K562 (cell line): ENCODE results near the gene ASMTL. TPM values are rescaled to one million over a fixed set of nuclear protein-coding genes. Genes with fewer than 3 reads are reported as not detected.
A peak's percentile ranks its signal among the peaks of the same experiment; 100 is the strongest.

Experiments used
- ATAC-seq: fragments of 200-7000 bp; cut with Tn5 transposase; 3 replicates; pipeline ENCODE4 v1.9.1; 2020; ENCODE audit warnings: moderate library complexity
- BruUV-seq: library from RNA; stranded (reverse); fragments of 400-500 nt; replicated peaks from 2 replicates; lab custom pipeline; 2021; lab: Mats Ljungman, UMichigan
- CTCF ChIA-PET: fragments of 300-600 bp; formaldehyde crosslinking; extraction: SDS; loops from one replicate; lab custom pipeline; 2021; ENCODE audit warnings: low intra/inter-chr PET ratio; lab: Yijun Ruan, JAX
- POLR2A ChIA-PET: fragments of 300-600, 350-650 bp; sonication (Branson Sonifier 250); formaldehyde crosslinking; extraction: SDS; loops from one replicate; lab custom pipeline; 2021; ENCODE audit warnings: antibody characterized with exemption, inconsistent platforms; lab: Yijun Ruan, JAX
- DNase-seq, 4 experiments: peaks; one replicate each; pipeline versions ENCODE4 v3.0.0 to v3.0.0-alpha.2; 2011 to 2018; ENCODE audit warnings: low spot score in 3 of 4, mixed read lengths in 3 of 4; ENCODE audit errors: extremely low read depth in 1 of 4
- FAIRE-seq: peaks from 2 replicates; lab custom pipeline; 2011; peaks lifted over from hg19 to GRCh38; lab: Jason Lieb, UNC
- H2AFZ ChIP-seq: 2 replicates; pipeline ENCODE4 v1.6.0; 2011; ENCODE audit warnings: low read depth, low read length, control low read depth, inconsistent platforms
- H3K27ac ChIP-seq: fragments of 200-600 bp; 3 replicates; pipeline ENCODE4 v1.8.0; 2011; ENCODE audit warnings: low read depth, mild to moderate bottlenecking, control low read depth, inconsistent platforms, low read length, moderate library complexity, mixed read lengths; ENCODE audit errors: extremely low read depth
- H3K27me3 ChIP-seq, 2 experiments: fragments of 300-600 bp in 1 of 2; 2 replicates in 1 of 2; 3 replicates in 1 of 2; pipeline versions ENCODE4 v1.6.0 to v1.8.0; 2011; ENCODE audit warnings: inconsistent platforms in 2 of 2, low read length in 2 of 2, mild to moderate bottlenecking in 1 of 2, mixed read lengths in 1 of 2, moderate library complexity in 1 of 2; ENCODE audit not compliant: control insufficient read depth in 2 of 2, insufficient read depth in 2 of 2
- H3K36me3 ChIP-seq: fragments of 300-600 bp; 3 replicates; pipeline ENCODE4 v1.8.0; 2011; ENCODE audit warnings: mild to moderate bottlenecking, low read length, inconsistent platforms; ENCODE audit not compliant: control insufficient read depth, insufficient read depth
- H3K4me1 ChIP-seq, 2 experiments: fragments of 200-600 bp in 1 of 2; replicated peaks in 1 of 2; 2 replicates in 1 of 2; 3 replicates in 1 of 2; pipeline versions ENCODE4 v1.5.1 to v1.8.0; 2011; ENCODE audit warnings: inconsistent platforms in 2 of 2, low read length in 2 of 2, mild to moderate bottlenecking in 1 of 2, mixed read lengths in 1 of 2, moderate library complexity in 1 of 2; ENCODE audit not compliant: control insufficient read depth in 2 of 2, insufficient read depth in 2 of 2
- H3K4me2 ChIP-seq: 2 replicates; pipeline ENCODE4 v1.6.1; 2011; ENCODE audit warnings: low read length, control low read depth, inconsistent platforms, mixed read lengths; ENCODE audit not compliant: insufficient read depth
- H3K4me3 ChIP-seq: fragments of 200-600 bp; sonication (generic), shearing (Covaris generic); 2 replicates; pipeline ENCODE4 v1.5.1; 2016; ENCODE audit warnings: control low read depth, inconsistent platforms
- H3K79me2 ChIP-seq: fragments of 200-600 bp; 3 replicates; pipeline ENCODE4 v1.8.0; 2011; ENCODE audit warnings: low read length, inconsistent platforms; ENCODE audit not compliant: control insufficient read depth, insufficient read depth
- H3K9ac ChIP-seq, 2 experiments: 2 replicates each; pipeline versions ENCODE4 v1.6.0 to v1.6.1; 2011; ENCODE audit warnings: low read depth in 2 of 2, low read length in 2 of 2, control low read depth in 1 of 2, inconsistent platforms in 1 of 2, mild to moderate bottlenecking in 1 of 2, mixed read lengths in 1 of 2; ENCODE audit not compliant: insufficient read depth in 1 of 2
- H3K9me1 ChIP-seq: one replicate; pipeline ENCODE4 v1.6.0; 2011; ENCODE audit warnings: inconsistent platforms, mild to moderate bottlenecking, low read length, moderate library complexity; ENCODE audit not compliant: control insufficient read depth, insufficient read depth
- H3K9me3 ChIP-seq: replicated peaks from 2 replicates; pipeline ENCODE4 v1.5.1; 2011; ENCODE audit warnings: low read depth, low read length, inconsistent platforms; ENCODE audit not compliant: control insufficient read depth, insufficient read depth
- H4K20me1 ChIP-seq: replicated peaks from 2 replicates; pipeline ENCODE4 v1.6.1; 2011; ENCODE audit warnings: low read length, inconsistent platforms, mixed read lengths; ENCODE audit not compliant: control insufficient read depth, insufficient read depth
- STAT5A ChIP-seq: IDR thresholded peaks from 2 replicates; pipeline ENCODE4 v1.6.1; 2012; ENCODE audit warnings: low read length, inconsistent platforms, borderline replicate concordance
- TRIM25 ChIP-seq: fragments of 450-650 bp; IDR thresholded peaks from 2 replicates; pipeline ENCODE4 v1.7.0; 2016; ENCODE audit warnings: borderline replicate concordance
- ZNF511 ChIP-seq: sonication (generic); formaldehyde crosslinking; IDR thresholded peaks from 2 replicates; pipeline ENCODE4 v1.8.0; 2022; ENCODE audit warnings: mild to moderate bottlenecking, missing genetic modification reagents
- WGBS: fragments of 100-300 bp; shearing (Covaris generic); methylation state at CpG from one replicate; pipeline ENCODE4 v1.1.6; 2016; ENCODE audit warnings: low coverage, mixed read lengths; ENCODE audit not compliant: insufficient coverage; ENCODE audit errors: missing lambda C conversion rate; 5-methylcytosine and 5-hydroxymethylcytosine counted together
- in situ Hi-C: fragments of 300-500 bp; cut with MboI; formaldehyde crosslinking; loops from 4 replicates; pipeline ENCODE4 v1.15.0; 2018; ENCODE audit warnings: inconsistent platforms, mixed read lengths
- intact Hi-C: fragments of 100-400 bp; cut with micrococcal nuclease; formaldehyde crosslinking; loops from 2 replicates; pipeline ENCODE4 v1.14.2; 2022
- polyA plus RNA-seq, 8 experiments: library from polyadenylated mRNA; depleted of rRNA in 4 of 8; stranded (reverse) in 5 of 8; unstranded in 3 of 8; fragments of >200 nt; fragmentation: Nextera tagmentation in 2 of 8; fragmentation: Illumina TruSeq in 1 of 8; extraction: Ambion mirVana in 2 of 8; extraction: Trizol in 1 of 8; gene quantifications; 2 replicates each; pipeline versions ENCODE4 v1.2.1 to v1.2.3, GENCODE V29; 2011 to 2014; ENCODE audit warnings: inconsistent platforms in 1 of 8, missing spikeins in 1 of 8
- total RNA-seq, 7 experiments: library from RNA; depleted of rRNA in 6 of 7; stranded (reverse); fragments of >200 nt in 6 of 7; fragmentation: Illumina TruSeq in 2 of 7; extraction: Trizol in 2 of 7; gene quantifications; 2 replicates each; pipeline versions ENCODE4 v1.2.1 to v1.2.3, GENCODE V29; 2011 to 2021; ENCODE audit warnings: low replicate concordance in 1 of 7

ASMTL gene
- total and polyA plus RNA-seq, 9 of the 15 experiments (the other 6 are each of a cell fraction or from before 2014, with no cell fraction given) = 0.56 to 20.6 (median 7.6) TPM

GRCh38 chrX:1422135-1422465, 30.6 kb downstream of the ASMTL start:
- CTCF ChIA-PET = no interaction called here
- FAIRE-seq = no peak
- in situ Hi-C loops = no loop called here
- peaks cover 0 to 9% of the 10 kb centered on the region in 2 experiments; a peak in 2 of 5 replicates for H3K4me1 ChIP-seq
- no TSS peak for BruUV-seq
- no peaks in the 10 kb centered on the region for H3K9me1 ChIP-seq
- no peak overlapping the region for H3K9ac ChIP-seq
- no peak overlapping the region for H3K27ac ChIP-seq
- H2AFZ ChIP-seq = no peak overlapping the region
- ATAC-seq = no peak
- no peaks in the 10 kb centered on the region for H3K27me3 ChIP-seq
- intact Hi-C loops = no loop called here
- H3K4me2 ChIP-seq = no peak overlapping the region
- no peaks in the 10 kb centered on the region; the same call in 1 of the 2 replicates for H3K9me3 ChIP-seq
- H3K79me2 ChIP-seq = no peaks in the 10 kb centered on the region
- H3K4me3 ChIP-seq = no peak overlapping the region
- H4K20me1 ChIP-seq = no peaks in the 10 kb centered on the region
- 71% methylated on average over 4 of the region's 4 CpGs for WGBS
- H3K36me3 ChIP-seq = peaks cover 11% of the 10 kb centered on the region; the same call in 2 of the 3 replicates
- 0 out of 2 replicates have a peak, but pooled peaks have one; percentile 1 for TF ChIP-seq STAT5A
- no peak for TF ChIP-seq TRIM25
- POLR2A ChIA-PET = no interaction called here
- no peak for DNase-seq

GRCh38 chrX:1421433-1422134, 31.1 kb downstream of the ASMTL start:
- FAIRE-seq = no peak
- H3K36me3 ChIP-seq = peaks cover 15% of the 10 kb centered on the region; the same call in 2 of the 3 replicates
- BruUV-seq = no TSS peak

More at GRCh38 chrX:1421433-1422134, 31.1 kb downstream of the ASMTL start:
- Histone ChIP-seq H3K9me1 (no peaks in the 10 kb centered on the region), H3K79me2 (no peaks in the 10 kb centered on the region), H3K9ac (no peak overlapping the region), H3K4me2 (no peak overlapping the region), H3K4me3 (no peak overlapping the region), H2AFZ (no peak overlapping the region), H4K20me1 (no peaks in the 10 kb centered on the region), H3K27me3 (no peaks in the 10 kb centered on the region), H3K27ac (no peak overlapping the region; the same call in 2 of the 3 replicates), H3K4me1 (peaks cover 0 to 9% of the 10 kb centered on the region in 2 experiments; a peak in 2 of 5 replicates), H3K9me3 (no peaks in the 10 kb centered on the region; the same call in 1 of the 2 replicates)
- ChIA-PET POLR2A (no interaction called here), CTCF (no interaction called here)
- in situ Hi-C loops (no loop called here), intact Hi-C loops (no loop called here)
- 99% methylated on average over 19 of the region's 19 CpGs for WGBS
- ATAC-seq (no peak), DNase-seq (no peak)
- TF ChIP-seq ZNF511 = no peak
- peak; percentile 6; the same call in 1 of the 2 replicates for TF ChIP-seq STAT5A
